ENCODE measurements around the gene COL6A2. TPM values are rescaled to one million over a fixed set of nuclear protein-coding genes. Genes with fewer than 3 reads are reported as not detected.
"Not testable (repeated sequence)": the region's sequence is repeated elsewhere in the genome, so short reads cannot be mapped to it uniquely, and the experiment has no call there.

Gene COL6A2

DNA sequence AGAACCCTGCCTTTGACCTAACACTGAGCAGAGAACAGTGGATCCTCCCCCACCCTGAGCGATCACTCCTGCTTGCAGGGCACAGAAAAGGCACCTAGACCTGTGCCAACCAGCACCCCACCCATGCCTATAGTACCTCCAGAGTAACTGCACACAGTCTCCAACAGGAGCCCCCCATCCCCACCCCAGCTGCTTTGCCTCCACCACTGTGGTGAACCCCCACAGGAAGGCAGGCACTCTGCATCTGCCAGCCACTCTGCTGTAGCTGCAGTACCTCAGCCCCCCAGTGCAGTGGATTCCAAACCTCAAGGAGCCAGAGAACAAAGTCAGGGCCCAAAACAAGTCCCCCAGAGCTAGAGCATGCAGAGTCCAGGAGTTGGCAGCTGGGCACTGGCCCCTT, 75.7 kb downstream of the COL6A2 start:
- Histone ChIP-seq H3K27me3 (ENCODE audit: control insufficient read depth, insufficient read depth, low read length) (no peaks in the 10 kb centered on the region), H3K4me3 (ENCODE audit: low read length) (no peak overlapping the region), H3K36me3 (ENCODE audit: insufficient read depth, low read length) (no peaks in the 10 kb centered on the region), H3K9ac (ENCODE audit: low read depth, low read length) (no peak overlapping the region), H3K4me1 (ENCODE audit: control insufficient read depth, insufficient read depth, low read length) (no peaks in the 10 kb centered on the region), H3K9me3 (replicated peaks; ENCODE audit: low read length) (peaks cover 5% of the 10 kb centered on the region), H3K4me2 (ENCODE audit: low read length) (no peak overlapping the region)

- H3K4me3 ChIP-seq (ENCODE audit: low read length); H3K9ac ChIP-seq (ENCODE audit: low read depth, low read length); H3K36me3 ChIP-seq (ENCODE audit: insufficient read depth, low read length); H3K27me3 ChIP-seq (ENCODE audit: control insufficient read depth, insufficient read depth, low read length); H3K4me2 ChIP-seq (ENCODE audit: low read length); H3K9me3 ChIP-seq (replicated peaks; ENCODE audit: low read length); H3K4me1 ChIP-seq (ENCODE audit: control insufficient read depth, insufficient read depth, low read length): not testable (repeated sequence)
Measured at GRCh38 chr21:46176443-46177129, 78.7 kb downstream of the COL6A2 start.

DNA sequence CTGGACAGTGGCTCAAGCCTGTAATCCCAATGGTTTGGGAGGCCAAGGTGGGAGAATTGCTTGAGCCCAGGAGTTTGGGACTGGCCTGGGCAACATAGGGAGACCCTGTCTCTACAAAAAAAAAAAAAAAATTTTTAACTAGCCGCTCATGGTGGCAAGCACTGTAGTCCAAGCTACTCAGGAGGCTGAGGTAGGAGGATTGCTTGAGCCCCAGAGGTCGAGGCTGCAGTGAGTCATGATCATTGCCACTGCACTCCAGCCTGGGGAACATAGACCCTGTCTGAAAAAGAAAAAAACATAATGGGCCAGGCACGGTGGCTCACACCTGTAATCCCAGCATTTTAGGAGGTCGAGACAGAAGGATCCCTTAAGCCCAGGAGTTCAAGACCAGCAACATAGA, 81.0 kb downstream of the COL6A2 start:
- no peaks in the 10 kb centered on the region for H3K27me3 ChIP-seq (ENCODE audit: control insufficient read depth, insufficient read depth, low read length)
- H3K9ac ChIP-seq (ENCODE audit: low read depth, low read length) = no peak overlapping the region
- no peaks in the 10 kb centered on the region for H3K36me3 ChIP-seq (ENCODE audit: insufficient read depth, low read length)
- peaks cover 5% of the 10 kb centered on the region for H3K9me3 ChIP-seq (replicated peaks; ENCODE audit: low read length)
- no peak overlapping the region for H3K4me3 ChIP-seq (ENCODE audit: low read length)
- no peak overlapping the region for H3K4me2 ChIP-seq (ENCODE audit: low read length)
- peaks cover 7% of the 10 kb centered on the region for H3K4me1 ChIP-seq (ENCODE audit: control insufficient read depth, insufficient read depth, low read length)

Small RNAs within 50 kb of the gene (small RNA-seq; reads per million reads assigned to genes)
- gene PSMA6P3 = not detected

All from skeletal muscle satellite cell (primary cell).